Left colon (tissue), 2 donors: ENCODE data around the gene RPTOR. TPM values are rescaled to one million over a fixed set of nuclear protein-coding genes. Genes with fewer than 3 reads are reported as not detected.
"Not testable (repeated sequence)": the region's sequence is repeated elsewhere in the genome, so short reads cannot be mapped to it uniquely, and the experiment has no call there.

ENCODE experiments used
- ATAC-seq: fragments of 200-7000 bp; cut with Tn5 transposase; one replicate; pipeline ENCODE4 v1.9.1; 2020; ENCODE audit warnings: mild to moderate bottlenecking, moderate library complexity
- DNase-seq, 2 donors: peaks; one replicate each; pipeline ENCODE4 v3.0.0-alpha.2; 2020
- intact Hi-C, 2 donors: fragments of 100-400 bp; cut with DNase I in 1 of 2; cut with micrococcal nuclease in 1 of 2; formaldehyde crosslinking; loops; one replicate each; pipeline versions ENCODE4 v1.11.2 to v1.14.0; 2022; cut with DNase I, micrococcal nuclease
- long read RNA-seq: library from polyadenylated mRNA; unstranded; transcript quantifications from one replicate; pipeline ENCODE4 v2.0.0, GENCODE V29; 2021
- total RNA-seq, 2 donors: library from RNA; stranded (reverse); fragmentation: NEBNext Ultra II Directional; extraction: Animal tissue kit (Norgen Biotek cat#: 25700); gene quantifications; one replicate each; pipeline ENCODE4 v1.2.1, GENCODE V29; 2021
- donor health status: DM: no; HTN: no; CAD: no.
- donor health status: DM: yes; HTN: yes; CAD: no.

Gene RPTOR, protein sequence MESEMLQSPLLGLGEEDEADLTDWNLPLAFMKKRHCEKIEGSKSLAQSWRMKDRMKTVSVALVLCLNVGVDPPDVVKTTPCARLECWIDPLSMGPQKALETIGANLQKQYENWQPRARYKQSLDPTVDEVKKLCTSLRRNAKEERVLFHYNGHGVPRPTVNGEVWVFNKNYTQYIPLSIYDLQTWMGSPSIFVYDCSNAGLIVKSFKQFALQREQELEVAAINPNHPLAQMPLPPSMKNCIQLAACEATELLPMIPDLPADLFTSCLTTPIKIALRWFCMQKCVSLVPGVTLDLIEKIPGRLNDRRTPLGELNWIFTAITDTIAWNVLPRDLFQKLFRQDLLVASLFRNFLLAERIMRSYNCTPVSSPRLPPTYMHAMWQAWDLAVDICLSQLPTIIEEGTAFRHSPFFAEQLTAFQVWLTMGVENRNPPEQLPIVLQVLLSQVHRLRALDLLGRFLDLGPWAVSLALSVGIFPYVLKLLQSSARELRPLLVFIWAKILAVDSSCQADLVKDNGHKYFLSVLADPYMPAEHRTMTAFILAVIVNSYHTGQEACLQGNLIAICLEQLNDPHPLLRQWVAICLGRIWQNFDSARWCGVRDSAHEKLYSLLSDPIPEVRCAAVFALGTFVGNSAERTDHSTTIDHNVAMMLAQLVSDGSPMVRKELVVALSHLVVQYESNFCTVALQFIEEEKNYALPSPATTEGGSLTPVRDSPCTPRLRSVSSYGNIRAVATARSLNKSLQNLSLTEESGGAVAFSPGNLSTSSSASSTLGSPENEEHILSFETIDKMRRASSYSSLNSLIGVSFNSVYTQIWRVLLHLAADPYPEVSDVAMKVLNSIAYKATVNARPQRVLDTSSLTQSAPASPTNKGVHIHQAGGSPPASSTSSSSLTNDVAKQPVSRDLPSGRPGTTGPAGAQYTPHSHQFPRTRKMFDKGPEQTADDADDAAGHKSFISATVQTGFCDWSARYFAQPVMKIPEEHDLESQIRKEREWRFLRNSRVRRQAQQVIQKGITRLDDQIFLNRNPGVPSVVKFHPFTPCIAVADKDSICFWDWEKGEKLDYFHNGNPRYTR (N-terminal part only)
- total RNA-seq = 10 to 100 TPM; 33.4 to 35.7 TPM
- long read RNA-seq, partial matches to known transcripts = 1 of 10 reads
- long read RNA-seq, other reads (novel, unspliced or antisense) = 6 of 10 reads

DNA sequence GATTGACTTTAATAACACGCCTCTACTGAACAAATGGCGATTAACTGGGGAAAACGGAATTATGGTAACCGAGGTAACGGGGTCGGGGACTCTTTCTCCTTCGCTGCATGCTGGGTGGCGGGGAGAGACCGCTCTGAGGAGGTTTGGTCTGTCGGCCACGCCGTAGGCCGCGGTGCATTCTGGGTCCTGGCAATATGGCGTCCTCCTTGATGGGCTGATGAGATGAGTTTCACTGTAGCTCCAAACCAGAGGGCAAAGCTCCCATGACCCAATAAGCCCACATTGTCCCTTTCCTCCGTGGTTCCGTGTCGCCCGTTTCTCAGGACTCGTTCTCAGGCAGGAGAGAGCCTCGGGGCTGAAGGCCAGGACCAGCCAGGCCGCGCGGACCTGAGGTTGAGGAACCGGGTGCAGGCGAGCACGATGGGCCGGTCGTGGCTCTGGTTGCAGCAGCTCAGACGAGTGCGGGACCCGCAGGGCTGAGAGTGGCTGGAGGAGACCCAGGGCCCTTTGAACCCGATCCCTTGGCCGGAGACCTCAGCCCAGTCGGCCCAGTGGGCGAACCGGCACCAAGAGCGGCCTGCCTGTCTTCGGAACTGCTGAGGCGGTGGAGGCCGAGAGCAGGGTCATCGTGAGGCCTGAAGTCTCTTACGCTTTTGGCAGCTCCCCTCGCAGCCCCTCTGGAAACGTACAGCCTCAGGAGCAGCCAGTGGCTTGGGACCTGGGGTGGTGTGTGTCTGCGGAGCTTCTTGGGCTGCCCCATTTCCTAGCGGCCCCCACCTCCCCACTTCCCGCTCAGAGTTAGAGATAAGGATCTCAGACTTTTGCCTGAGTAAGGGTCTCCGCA is at the start of gene RPTOR:
RPTOR (plus strand) TSS at position 184 of the 844 bp plus-strand sequence. CDS start 792 bp downstream, outside the sequence.
- intact Hi-C loops = no loop called here
- ATAC-seq = peak; percentile 99
- DNase-seq = peak; percentile 88 to 92

DNA sequence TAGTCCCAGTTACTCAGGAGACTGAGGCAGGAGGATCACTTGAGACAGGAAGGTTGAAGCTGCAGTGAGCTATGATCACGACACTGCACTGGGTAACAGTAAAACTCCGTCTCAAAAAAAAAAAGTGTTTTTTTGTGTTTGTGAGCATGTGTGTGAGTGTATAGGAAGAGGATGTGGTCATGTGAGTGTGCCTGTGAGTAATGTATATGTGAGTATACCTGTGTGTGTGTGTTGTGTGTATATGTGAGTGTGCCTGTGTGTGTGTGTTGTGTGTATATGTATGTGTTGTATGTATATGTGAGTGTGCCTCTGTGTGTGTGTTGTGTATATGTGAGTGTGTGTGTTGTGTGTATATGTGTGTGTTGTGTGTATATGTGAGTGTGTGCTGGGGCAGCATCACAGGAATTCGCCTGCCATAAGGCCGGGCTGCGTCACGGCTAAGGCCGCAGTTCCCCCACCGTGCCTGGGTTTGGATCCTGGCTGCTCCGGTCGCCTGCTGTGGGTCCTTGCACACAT is 46.9 kb upstream of the RPTOR start:
- no peak for ATAC-seq
- intact Hi-C loops = no loop called here

DNA sequence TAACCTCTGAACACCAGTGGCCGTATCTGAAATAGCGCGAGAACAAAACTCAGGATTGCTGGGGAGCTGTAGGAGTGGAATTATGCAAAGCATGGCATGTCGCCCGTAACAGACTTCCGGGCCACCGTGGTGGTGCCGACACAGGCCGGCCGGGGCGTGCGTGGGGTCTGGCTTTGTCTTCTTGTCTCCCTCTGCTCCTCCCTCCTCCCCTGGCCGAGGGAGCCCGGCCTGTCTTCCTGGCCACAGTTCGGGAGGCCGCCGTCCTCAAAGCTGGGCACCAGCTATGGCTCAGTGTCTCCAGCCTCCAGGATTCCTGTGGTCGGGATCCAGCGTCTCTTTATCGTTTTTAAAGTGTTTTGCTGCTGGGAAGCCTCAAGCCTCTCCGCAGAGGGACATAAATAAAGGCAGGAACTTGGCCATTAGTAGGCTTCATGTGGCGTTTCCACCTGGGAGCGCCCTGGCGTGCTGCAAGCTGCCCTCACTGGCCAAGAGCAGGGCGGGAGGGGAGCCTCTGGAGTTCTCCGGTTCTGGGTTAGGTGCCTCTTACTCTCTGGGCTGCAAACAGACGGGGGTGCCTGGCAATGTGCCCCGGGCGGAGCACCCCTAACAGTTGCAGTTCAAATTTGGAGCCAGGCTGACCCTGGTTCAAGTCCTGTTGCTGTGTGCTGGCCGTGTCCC is 46.3 kb upstream of the RPTOR start:
- intact Hi-C loops = no loop called here
- peak in 1 of 2 donors; percentile 34 for DNase-seq
- ATAC-seq = no peak

More for the DNA sequence above, 46.9 kb upstream of the RPTOR start:
- no peak for DNase-seq

DNA sequence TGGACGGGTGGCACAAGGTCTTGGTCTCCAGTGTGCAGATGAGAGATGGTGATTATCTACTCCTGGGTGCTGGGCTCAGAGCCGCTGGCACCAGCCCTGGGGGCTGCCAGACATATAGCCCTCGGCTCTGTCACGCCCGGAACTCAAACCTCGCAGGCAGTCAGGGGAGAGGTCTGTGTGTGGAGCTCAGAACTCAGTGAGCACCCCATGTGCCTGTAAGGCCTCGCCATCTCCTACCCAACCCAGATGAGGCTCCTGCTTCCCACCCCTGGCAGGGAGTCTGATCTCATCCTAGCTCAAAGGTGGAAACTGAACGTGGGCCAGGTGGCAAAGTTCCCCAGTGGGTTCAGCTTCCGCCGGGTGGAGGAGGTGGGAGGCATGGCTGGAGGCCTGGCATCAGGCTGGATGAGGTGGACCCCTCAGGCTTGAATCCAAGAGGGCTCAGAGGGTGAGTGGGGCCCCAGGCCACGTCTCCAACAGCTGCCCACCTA is 45.7 kb upstream of the RPTOR start:
- no peak for DNase-seq
- no peak for ATAC-seq
- intact Hi-C loops = no loop called here

DNA sequence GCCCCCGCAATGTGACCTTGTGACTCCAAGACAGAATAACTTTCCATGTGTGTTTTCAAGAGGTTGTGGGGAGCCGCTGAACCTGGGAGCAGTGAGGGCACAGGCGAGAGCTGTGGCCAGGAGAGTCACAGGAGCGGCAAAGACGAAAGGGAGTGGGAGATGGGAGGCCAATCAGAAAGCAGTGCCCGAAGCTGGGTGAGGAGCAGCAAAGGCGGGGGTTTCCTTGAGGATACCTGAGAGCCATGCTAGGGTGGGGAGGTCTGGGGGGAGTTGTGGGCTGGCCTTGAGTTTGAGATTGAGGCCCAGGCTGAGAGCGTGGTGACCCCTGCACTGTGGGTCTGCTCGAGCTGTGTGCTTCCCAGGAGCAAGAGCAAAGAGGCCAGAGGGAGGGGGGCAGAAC is 45.1 kb upstream of the RPTOR start:
- intact Hi-C loops = no loop called here
- ATAC-seq = no peak

DNA sequence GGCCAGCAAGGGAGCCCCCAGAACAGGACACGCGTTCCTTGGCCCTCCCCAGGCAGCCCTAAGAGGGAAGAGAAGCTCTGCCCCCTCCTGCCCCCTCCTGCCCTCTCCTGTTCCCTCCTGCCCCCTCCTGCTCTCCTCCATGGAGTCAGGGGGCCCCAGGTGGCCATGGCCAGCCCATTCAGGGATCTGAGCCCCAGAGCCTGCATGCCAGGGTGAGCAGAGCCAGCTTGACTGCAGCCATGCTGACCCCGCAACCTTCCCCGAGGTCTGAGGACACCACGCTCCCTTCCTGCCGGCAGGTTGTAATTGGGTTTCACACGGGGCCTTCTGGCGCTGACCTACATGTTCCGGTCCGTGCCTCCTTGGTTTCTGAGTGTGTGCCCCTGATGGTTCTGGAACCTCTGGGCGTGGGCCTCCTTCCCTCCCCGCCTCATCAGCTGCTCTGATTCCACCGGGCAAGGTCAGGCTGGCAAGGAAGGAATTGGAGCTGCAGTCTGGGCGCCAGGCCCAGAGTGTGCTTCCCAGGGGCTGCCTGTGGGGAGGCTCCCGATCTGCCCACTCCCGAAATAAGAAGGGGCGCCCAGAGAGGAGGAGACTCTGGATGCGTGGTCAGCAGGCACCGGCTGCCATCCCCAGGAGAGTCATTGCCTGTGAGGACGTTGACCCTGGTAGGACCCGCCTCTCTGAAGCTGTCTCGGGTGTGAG is 44.5 kb upstream of the RPTOR start:
- intact Hi-C loops = no loop called here
- no peak for ATAC-seq
- DNase-seq = no peak

More for the DNA sequence above, 45.1 kb upstream of the RPTOR start:
- no peak for DNase-seq

DNA sequence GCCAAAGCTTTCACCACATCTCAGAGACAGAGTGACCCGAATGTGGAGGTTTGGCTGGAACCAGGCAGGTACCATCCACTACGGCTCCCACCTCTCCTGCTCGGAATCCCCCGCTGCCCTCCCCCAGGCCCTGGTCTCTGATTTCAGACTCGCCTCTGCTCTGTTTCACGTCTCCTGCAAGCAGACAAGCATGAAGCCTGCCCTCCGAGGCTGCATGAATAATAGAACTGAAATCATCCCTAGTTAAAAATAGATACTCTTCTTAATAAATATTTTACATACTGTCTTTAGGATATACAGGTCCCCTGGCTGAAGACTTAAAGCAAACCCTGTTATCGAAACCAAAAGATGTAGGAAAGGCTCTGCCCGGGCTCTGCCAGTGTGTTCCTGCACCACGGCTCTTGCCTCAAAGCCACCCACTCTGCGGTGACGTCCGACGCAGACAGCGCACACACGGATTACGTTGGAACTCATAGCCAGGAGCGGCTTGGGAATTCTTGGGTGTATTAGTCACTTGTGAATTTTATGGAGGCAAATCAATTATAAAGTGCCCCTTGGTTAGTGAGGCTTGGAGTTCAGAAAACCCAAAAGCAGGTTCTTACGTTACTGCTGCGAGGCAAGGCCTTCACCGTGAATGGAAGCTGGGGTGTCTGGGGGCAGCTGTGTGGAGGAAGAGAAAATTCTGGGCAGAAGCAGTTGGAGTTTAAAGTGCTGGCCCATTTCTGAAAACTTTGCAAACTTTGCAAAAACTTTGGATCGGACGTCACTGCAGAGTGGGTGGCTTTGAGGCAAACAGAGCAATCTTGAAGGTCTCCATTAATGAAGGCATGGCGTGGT is 42.7 kb upstream of the RPTOR start:
- peak in 1 of 2 donors; percentile 47 for DNase-seq
- intact Hi-C loops = no loop called here
- ATAC-seq = no peak

DNA sequence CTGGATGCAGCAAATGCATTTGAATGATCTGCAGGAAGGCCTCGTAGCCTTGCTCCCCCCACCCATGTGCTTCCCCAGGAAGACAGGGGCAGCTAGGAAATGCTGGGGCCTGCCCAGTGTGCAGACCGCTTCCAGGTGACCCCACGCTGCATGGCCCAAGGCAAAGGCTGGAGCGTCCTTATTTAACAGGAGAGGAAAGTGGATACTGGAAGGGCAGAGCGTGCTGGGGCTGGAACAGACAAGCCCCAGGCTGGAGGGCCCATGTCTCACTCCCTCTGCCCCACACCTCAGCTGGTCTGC is 42.1 kb upstream of the RPTOR start:
- no peak for DNase-seq
- intact Hi-C loops = no loop called here
- no peak for ATAC-seq

DNA sequence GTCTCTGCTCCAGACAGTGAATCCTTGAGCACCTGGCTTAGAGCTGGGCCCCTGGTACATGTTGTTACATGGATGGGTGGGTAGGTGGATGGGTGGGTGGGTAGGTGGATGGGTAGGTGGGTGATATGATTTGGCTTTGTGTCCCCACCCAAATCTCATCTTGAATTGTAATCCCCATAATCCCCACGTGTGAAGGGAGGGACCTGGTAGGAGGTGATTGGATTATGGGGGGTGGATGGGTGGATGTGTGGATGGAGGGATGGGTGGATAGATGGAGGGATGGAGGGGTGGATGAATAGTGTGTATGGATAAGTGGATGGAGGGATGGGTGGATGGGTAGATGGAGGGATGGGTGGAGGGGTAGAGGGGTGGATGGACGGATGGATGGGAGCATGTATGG is 41.6 kb upstream of the RPTOR start:
- DNase-seq = no peak
- intact Hi-C loops = no loop called here
- ATAC-seq = no peak

DNA sequence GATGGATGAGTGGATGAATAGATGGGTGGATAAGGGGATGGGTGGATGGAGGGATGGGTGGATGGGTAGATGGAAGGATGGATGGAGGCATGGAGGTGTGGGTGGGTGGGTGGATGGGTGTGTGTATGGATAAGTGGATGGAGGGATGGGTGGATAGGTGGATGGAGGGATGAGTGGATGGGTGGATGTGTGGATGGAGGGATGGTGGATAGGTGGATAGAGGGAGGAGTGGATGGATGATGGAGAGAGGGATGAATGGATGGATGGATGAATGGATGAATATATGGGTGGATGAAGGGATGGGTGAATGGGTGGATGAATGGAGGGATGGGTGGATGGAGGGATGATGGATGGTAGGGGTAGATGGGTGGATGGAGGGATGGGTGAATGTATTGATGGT is 40.7 kb upstream of the RPTOR start:
- intact Hi-C loops = no loop called here
- no peak for ATAC-seq
- no peak for DNase-seq

DNA sequence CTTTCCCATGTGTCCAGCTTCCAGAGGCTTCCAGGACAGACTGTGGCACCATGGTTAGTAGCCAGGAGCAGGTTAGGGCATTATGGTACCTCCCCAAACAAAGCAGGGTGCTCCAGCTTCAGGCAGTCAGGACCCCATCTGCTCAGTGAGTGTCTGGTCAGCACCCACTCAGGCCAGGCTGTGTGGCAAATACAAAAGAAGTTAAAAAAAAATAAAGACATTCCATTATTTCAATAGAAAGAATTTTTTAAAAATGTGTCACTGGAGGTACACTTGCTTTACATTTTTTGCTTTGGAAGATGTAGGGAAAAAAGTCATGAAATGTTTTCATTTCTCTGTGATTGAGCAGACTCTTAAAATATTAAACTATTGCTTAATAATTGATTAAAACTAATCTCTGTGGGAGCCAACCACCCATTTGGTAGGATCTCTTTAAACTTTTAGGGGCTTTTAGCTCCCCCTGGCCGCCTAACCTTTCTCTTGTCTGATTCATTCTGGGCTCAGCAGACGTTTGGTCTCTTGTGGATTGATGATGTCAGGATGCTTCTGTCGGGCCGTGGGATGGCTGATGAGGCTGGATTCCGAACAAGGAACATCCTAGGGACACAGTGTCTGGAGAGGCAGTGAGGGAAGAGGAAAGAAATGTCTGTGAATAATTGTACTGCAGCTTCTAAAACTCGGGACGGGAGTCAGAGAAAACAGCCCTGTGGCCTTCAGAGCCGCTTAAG is 39.8 kb upstream of the RPTOR start:
- intact Hi-C loops = no loop called here
- no peak for ATAC-seq
- no peak for DNase-seq

DNA sequence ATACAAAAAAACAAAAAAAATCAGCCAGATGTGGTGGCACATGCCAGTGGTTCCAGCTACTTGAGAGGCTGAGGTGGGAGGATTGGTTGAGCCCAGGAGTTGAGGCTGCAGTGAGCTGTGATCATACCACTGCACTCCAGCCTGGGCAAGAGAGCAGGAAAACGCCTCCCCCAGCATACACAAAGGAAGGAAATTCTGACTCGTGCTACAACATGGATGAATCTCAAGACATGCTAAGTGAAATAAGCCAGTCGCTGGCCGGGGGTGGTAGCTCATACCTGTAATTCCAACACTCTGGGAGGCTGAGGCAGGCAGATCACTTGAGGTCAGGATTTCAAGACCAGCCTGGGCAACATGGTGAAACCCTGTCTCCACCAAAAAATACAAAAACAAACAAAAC is 37.5 kb upstream of the RPTOR start:
- DNase-seq, ATAC-seq, intact Hi-C loops: not testable (repeated sequence)

DNA sequence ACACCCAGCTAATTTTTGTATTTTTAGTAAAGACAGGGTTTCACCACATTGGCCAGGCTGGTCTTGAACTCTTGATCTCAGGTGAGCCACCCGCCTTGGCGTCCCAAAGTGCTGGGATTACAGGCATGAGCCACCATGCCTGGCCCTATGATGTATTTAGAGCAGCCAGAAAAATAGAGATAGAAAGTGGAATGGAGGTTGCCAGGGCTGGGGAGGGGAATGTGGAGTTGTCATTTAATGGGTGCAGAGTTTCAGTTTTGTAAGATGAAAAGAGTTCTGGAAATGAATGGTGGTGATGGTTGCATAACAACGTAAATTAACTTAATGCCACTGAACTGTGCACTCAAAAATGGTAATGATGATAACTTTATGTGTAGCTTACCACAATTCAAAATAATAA is 36.7 kb upstream of the RPTOR start:
- no peak for ATAC-seq
- DNase-seq = no peak
- intact Hi-C loops = no loop called here

DNA sequence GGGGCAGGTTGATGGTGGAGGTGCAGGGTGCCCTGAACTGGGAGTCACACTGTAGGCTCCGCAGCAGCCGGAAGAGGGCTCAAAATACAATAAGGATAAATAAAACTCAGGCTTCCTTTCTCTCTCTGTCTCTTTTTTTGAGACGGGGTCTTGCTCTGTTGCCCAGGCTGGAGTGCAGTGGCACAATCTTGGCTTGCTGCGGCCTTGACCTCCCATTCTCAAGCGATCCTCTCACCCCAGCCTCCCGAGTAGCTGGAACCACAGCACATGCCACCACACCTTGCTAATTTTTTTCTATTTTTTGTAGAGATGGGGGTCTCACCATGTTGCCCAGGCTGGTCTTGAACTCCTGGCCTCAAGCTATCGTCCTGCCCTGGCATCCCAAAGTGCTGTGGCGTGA is 35.3 kb upstream of the RPTOR start:
- intact Hi-C loops = no loop called here
- DNase-seq = no peak
- no peak for ATAC-seq

DNA sequence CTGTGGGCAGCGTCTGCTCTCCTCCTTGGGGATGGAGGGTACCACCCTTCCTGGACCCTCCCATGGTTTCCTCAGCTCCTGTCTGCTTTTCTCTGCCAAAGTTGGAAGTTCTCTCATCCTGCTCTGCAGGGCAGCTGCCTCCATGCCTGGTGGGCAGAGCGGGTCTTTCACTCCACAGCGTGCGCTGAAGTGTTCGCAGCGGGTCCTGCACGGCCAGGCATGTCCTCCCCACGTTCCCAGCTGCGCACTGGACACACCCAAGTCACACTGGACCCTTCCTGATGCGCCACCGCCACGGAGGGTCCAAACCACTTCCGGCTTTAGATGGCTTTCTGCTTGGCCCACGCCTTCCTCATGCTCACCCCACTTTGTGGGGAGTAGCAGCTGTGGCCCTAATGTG is 34.5 kb upstream of the RPTOR start:
- DNase-seq = no peak
- intact Hi-C loops = no loop called here
- ATAC-seq = no peak

DNA sequence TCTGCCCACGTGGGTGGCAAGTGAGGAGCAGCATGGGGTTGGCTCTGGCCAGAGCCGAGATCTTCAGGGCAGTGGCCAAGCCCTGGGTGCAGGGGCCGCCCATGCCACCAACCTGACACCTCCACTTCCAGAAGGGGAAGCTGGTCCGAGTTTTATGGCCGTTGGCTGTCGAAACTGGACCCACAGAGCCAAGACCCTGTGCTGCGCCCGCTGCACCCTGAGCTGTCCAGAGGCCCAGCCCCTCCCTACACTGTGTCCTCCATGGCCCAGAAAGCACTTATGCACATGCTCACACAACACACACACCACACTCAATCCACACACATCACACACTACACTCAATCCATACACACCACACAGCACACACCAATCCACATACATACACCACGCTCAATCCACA is 33.9 kb upstream of the RPTOR start:
- intact Hi-C loops = no loop called here
- ATAC-seq = no peak
- DNase-seq = no peak
